IPS DF 4.7 (cell line): ENCODE data around the gene GJD3.

Experiments used
- DNase-seq: peaks from one replicate; pipeline ENCODE4 v3.0.0-alpha.2; 2013; ENCODE audit warnings: low spot score; ENCODE audit errors: extremely low read depth

Gene GJD3

DNA sequence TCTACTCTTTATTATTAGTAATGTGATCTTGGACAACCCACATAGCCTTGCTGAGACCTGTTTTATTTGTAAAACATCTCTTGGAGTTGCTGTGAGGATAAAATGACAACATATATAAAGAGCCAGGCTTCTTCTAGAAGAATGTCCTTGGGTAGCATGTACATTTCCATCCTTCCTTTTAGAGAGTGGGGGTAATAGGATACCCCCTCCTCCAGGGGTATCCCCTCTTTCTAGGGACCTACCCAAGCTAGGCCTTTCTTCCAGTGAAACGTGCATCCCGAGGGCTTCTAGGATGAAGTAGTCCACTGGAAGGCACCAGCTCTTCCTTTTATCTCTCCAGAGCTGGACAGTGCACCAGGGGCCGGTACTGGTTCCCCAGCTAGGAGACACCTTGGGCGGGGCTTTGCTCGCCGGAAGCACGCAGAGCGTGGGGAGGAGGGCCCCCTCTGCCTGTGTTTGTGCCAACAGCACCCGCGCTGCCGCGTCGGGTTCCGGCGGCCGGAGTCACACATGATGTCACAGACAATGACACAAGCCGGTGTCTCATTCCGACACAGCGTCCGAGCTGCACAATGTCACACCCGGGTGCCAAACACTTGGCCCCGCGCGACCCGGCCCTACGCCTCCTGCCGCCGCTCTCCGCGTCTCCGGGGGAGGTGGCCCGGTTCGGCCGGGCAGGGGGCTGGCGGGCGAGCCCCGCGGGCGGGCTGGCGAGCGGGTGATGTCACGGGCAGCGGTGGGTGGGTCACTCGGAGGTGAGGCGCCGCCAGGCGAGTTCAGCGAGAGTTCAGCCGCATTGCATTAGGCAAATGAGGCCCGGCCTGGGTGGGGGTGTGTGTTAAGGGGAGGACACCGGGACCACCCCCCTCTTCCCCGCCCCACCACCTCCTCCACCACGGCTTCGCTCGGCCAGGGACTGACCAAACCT is 23.4 kb downstream of the GJD3 start:
- no peak for DNase-seq

DNA sequence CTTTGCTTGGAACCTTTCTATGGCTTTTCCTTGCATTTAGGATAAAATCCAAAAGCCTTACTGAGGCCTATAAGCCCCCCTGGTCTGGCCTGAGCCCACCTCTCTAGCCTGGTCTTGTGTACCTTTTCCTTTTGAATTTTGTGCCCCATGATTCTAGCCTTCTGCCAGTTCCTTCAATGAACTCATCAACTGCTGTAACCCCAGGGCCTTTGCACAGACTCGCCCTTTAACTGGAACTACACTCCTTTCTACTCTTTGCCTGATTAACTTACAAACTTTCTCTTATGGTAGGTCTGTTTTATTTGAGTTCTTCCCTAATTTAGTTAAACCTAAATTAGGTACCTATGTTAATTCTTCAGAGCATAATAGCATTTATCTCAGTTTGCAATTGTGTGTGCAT is 24.2 kb downstream of the GJD3 start:
- DNase-seq: no peak

DNA sequence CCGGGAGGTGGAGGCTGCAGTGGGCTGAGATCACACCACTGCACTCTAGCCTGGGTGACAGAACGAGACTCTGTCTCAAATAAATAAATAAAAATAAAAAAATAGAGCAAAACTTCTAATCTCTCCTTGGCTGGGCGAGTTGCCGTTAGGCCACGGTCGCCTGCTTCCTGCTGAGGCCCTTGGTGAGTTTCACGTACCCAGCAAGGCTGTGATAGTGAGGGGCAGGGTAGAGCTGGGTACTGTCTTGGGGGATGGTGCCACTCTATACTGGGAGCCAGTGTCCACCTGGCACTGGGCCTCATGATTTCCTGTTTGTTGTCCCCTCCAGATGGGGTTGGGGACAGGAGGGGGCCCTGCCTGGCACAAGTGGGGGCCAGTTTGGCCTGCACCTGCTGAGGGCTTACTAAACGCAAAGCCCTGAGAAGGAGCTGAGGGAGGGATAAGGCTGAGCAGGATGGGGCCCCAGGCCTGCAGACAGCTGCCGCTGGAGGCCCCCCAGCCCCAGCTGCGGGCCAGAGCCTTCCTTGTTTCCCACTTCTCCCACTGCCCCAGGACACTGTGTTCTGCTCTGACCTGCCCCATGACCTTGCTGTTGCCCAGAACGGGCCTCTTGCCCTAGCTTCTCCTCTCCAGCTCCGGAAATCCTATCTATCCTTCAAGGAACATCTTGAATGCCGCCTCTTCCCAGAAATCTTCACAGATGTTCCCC is 25.4 kb downstream of the GJD3 start:
- DNase-seq: no peak

GRCh38 chr17:40338058-40338457 is 26.5 kb downstream of the GJD3 start:
- no peak for DNase-seq

GRCh38 chr17:40337351-40337750 is 27.2 kb downstream of the GJD3 start:
- DNase-seq: no peak

DNA sequence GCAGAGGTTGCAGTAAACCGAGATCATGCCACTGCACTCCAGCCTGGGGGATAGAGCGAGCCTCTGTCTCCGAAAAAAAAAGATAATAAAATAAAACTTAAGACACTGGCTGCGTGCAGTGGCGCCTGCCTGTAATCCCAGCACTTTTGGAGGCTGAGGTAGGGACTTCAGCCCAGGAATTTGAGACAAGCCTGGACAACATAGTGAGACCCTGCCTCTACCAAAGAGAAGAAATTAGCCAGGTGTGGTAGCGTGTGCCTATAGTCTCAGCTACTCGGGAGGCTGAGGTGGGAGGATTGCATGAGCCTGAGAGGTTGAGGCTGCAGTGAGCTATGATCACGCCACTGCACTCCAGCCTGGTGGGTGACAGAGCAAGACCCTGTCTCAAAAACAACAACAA is 28.9 kb downstream of the GJD3 start:
- DNase-seq: no peak

GRCh38 chr17:40333781-40334448 is 30.6 kb downstream of the GJD3 start:
- no peak for DNase-seq

GRCh38 chr17:40331743-40332641 is 32.5 kb downstream of the GJD3 start:
- no peak for DNase-seq

DNA sequence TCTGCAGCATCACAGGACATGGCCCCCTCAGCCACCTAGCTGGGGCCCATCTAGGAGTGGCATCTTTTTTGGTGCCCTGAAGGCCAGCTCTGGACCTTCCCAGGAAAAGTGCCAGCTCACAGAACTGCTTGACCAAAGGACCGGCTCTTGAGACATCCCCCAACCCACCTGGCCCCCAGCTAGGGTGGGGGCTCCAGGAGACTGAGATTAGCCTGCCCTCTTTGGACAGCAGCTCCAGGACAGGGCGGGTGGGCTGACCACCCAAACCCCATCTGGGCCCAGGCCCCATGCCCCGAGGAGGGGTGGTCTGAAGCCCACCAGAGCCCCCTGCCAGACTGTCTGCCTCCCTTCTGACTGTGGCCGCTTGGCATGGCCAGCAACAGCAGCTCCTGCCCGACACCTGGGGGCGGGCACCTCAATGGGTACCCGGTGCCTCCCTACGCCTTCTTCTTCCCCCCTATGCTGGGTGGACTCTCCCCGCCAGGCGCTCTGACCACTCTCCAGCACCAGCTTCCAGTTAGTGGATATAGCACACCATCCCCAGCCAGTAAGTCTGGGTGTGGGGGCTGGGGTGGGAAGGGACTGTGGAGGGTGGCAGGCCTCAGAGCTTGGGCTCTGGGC is 33.6 kb downstream of the GJD3 start:
- no peak for DNase-seq

GRCh38 chr17:40329839-40330794 is 34.4 kb downstream of the GJD3 start:
- no peak for DNase-seq

- DNase-seq: no peak
Measured at GRCh38 chr17:40328386-40328766, 36.2 kb downstream of the GJD3 start.

- no peak for DNase-seq
Measured at GRCh38 chr17:40327735-40328385, 36.7 kb downstream of the GJD3 start.

GRCh38 chr17:40327244-40327729 is 37.2 kb downstream of the GJD3 start:
- no peak for DNase-seq

DNA sequence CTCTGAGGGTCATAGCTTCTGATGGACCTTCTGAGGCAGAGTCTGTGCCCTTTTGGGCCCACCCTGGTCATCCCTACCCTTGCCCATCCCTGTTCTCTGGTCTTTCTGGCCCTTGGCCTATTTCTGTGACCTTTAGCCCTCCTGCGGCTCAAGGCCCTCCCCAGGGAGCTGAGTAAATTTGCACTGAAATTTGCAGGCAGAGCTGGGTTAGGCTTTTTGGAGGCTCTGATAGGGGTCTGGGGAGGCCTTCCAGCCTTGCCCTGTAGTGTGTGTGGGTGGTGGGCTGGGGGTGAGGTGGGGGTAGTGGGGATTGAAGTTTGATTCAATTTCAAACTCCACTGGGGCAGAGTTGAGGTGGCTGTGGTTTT is 37.7 kb downstream of the GJD3 start:
- DNase-seq: no peak

GRCh38 chr17:40326014-40326831 is 38.3 kb downstream of the GJD3 start:
- no peak for DNase-seq

- DNase-seq: no peak
Measured at GRCh38 chr17:40325156-40326013, 39.2 kb downstream of the GJD3 start.
